Measurements from ENCODE around the gene EPN2. TPM values are rescaled to one million over a fixed set of nuclear protein-coding genes. Genes with fewer than 3 reads are reported as not detected.
A peak's percentile ranks its signal among the peaks of the same experiment; 100 is the strongest.

The EPN2 gene
- total RNA-seq, 1 experiment from 2014 or later: 57.8 TPM

- H3T11ph ChIP-seq (ENCODE audit: low read length): no peak overlapping the region
- Mint-ChIP-seq H3K4me1 (peaks cover 4 to 20% of the 10 kb centered on the region in 2 experiments), H3K36me3 (ENCODE audit: insufficient read depth in 1 of 3, low read depth in 3 of 3) (peaks cover 0 to 9% (median 6%) of the 10 kb centered on the region in 3 experiments; a peak in 2 of 7 replicates), H3K27me3 (ENCODE audit: low read depth) (no peaks in the 10 kb centered on the region), H3K27ac (peak overlapping the region in 2 of 3 experiments; percentile 84 to 88; a peak in 4 of 7 replicates), H3K9me3 (no peaks in the 10 kb centered on the region), H3K4me3 (no peak overlapping the region)
- no peaks in the 10 kb centered on the region for H3K23me2 ChIP-seq (ENCODE audit: insufficient read length, low read depth, low read length, poor library complexity, severe bottlenecking)
- H2BK20ac ChIP-seq (ENCODE audit: low read depth, low read length, poor library complexity, severe bottlenecking): no peak overlapping the region
- no peak overlapping the region for H2BK5ac ChIP-seq (ENCODE audit: insufficient read length, low read length)
- H2BK120ac ChIP-seq (ENCODE audit: low read depth, low read length, poor library complexity, severe bottlenecking): no peak overlapping the region
- H3K27me3 ChIP-seq (ENCODE audit: insufficient read depth, low read length): no peaks in the 10 kb centered on the region
- H3K4me2 ChIP-seq (ENCODE audit: insufficient read depth, insufficient read length, low read length): no peak overlapping the region
- H4K91ac ChIP-seq (ENCODE audit: insufficient read length, low read depth, low read length): no peak overlapping the region
- no peak overlapping the region for H3K4ac ChIP-seq (ENCODE audit: low read depth, low read length)
- no peak overlapping the region for H3K14ac ChIP-seq (ENCODE audit: insufficient read depth, low read length)
- DNase-seq: peak; percentile 31
- no peaks in the 10 kb centered on the region for H4K20me1 ChIP-seq (ENCODE audit: control insufficient read depth, insufficient read depth, insufficient read length)
- WGBS (ENCODE audit: extremely low coverage, insufficient read length, low lambda C conversion rate): no CpG with 5 or more reads among the region's 12 CpGs
- no peak overlapping the region for H2AFZ ChIP-seq (ENCODE audit: low read length)
- no peak overlapping the region for H2BK12ac ChIP-seq (ENCODE audit: insufficient read length, low read depth, low read length)
- no peak overlapping the region for H2BK15ac ChIP-seq (ENCODE audit: low read depth, low read length)
- no peaks in the 10 kb centered on the region for H3K9me3 ChIP-seq (ENCODE audit: control insufficient read depth, low read depth, low read length)
- no peak overlapping the region for H3K27ac ChIP-seq (ENCODE audit: insufficient read length, low read depth, low read length)
- no peak overlapping the region for H3K23ac ChIP-seq (ENCODE audit: insufficient read length, low read depth, low read length)
- H4K8ac ChIP-seq (replicated peaks; ENCODE audit: insufficient read length, low read depth, low read length): no peak overlapping the region
- no peak overlapping the region for H4K5ac ChIP-seq (ENCODE audit: insufficient read length, low read depth, low read length)
- no peak overlapping the region for H3K56ac ChIP-seq (ENCODE audit: insufficient read length, low read depth, low read length)
- no peak for TF ChIP-seq CTCF (conservative IDR thresholded peaks at IDR 0.05)
- no peak overlapping the region for H2AK5ac ChIP-seq (ENCODE audit: insufficient read length, low read length)
- H3K4me1 ChIP-seq (ENCODE audit: insufficient read depth, low read length): peaks cover 2% of the 10 kb centered on the region; the same call in 1 of the 2 replicates
- no peaks in the 10 kb centered on the region for H3K79me2 ChIP-seq (ENCODE audit: insufficient read depth, low read length)
- H3K18ac ChIP-seq (ENCODE audit: insufficient read length, low read depth, low read length): no peak overlapping the region
- H3K9ac ChIP-seq (ENCODE audit: extremely low read depth, insufficient read length, low read length): no peak overlapping the region
- H3K79me1 ChIP-seq (ENCODE audit: insufficient read depth, low read depth, low read length, poor library complexity, severe bottlenecking): no peaks in the 10 kb centered on the region
Measured at GRCh38 chr17:19372439-19372838, 135.3 kb downstream of the EPN2 start.

All from H9 (cell line).